Measurements from ENCODE around the gene TAS2R20. TPM values are rescaled to one million over a fixed set of nuclear protein-coding genes. Genes with fewer than 3 reads are reported as not detected.

Gene TAS2R20
- total and polyA plus RNA-seq, 2 experiments from 2014 or later = 3.9 TPM; not detected in 1

- TF ChIP-seq REST (IDR thresholded peaks at IDR 0.05; ENCODE audit: unreplicated experiment) (no peak), EZH2phosphoT487 (IDR thresholded peaks at IDR 0.05; ENCODE audit: unreplicated experiment) (no peak), JUNB (IDR thresholded peaks at IDR 0.05; ENCODE audit: unreplicated experiment) (no peak), CREB1 (CRISPR knock-in tag; IDR thresholded peaks at IDR 0.05; ENCODE audit: low read depth) (no peak), STAT1 (IDR thresholded peaks at IDR 0.05; ENCODE audit: unreplicated experiment) (no peak), ETS1 (IDR thresholded peaks at IDR 0.05) (no peak), NANOG (IDR thresholded peaks at IDR 0.05; ENCODE audit: borderline replicate concordance) (no peak), CTCF (conservative IDR thresholded peaks at IDR 0.05; ENCODE audit: low read depth in 2 of 2) (no peak), ZNF114 (CRISPR knock-in tag; IDR thresholded peaks at IDR 0.05) (no peak)
Observed at GRCh38 chr12:11023387-11023786, 25.3 kb upstream of the TAS2R20 start (continued).

- no peak within 1 kb of the TSS for H2AFZ ChIP-seq
- H3K4me1 Mint-ChIP-seq = peaks cover 4% of the 10 kb centered on the region; the same call in 1 of the 3 replicates
- no peaks in the 10 kb centered on the region for H3K36me3 ChIP-seq (ENCODE audit: insufficient read depth)
- no peaks in the 10 kb centered on the region for H3F3A ChIP-seq (replicated peaks; ENCODE audit: low read depth)
- ATAC-seq (no peak), DNase-seq (ENCODE audit: low spot score) (no peak)
- no peaks in the 10 kb centered on the region for H3K27me3 Mint-ChIP-seq (ENCODE audit: insufficient read depth, low read depth, poor library complexity)
- peak within 1 kb of the TSS; percentile 1; the same call in 1 of the 2 replicates for H3K27ac Mint-ChIP-seq
- H3K36me3 Mint-ChIP-seq (ENCODE audit: low read depth) = peaks cover 10% of the 10 kb centered on the region; the same call in 2 of the 3 replicates
- no peak within 1 kb of the TSS for H3K4me2 ChIP-seq
- no peaks in the 10 kb centered on the region for H4K20me1 ChIP-seq (replicated peaks; ENCODE audit: insufficient read depth)
- peaks cover 5% of the 10 kb centered on the region for H3K9me3 Mint-ChIP-seq
- no peaks in the 10 kb centered on the region for H3K79me2 ChIP-seq (replicated peaks; ENCODE audit: insufficient read depth)
- H3K4me1 ChIP-seq (ENCODE audit: insufficient read depth) = no peaks in the 10 kb centered on the region
- H3K9me2 ChIP-seq (ENCODE audit: insufficient read depth) = no peaks in the 10 kb centered on the region
- H3K4me3 Mint-ChIP-seq = no peak within 1 kb of the TSS
- no peak within 1 kb of the TSS for H3K27ac ChIP-seq (ENCODE audit: low read depth)
- H3K27me3 ChIP-seq (ENCODE audit: insufficient read depth) = no peaks in the 10 kb centered on the region
- TF ChIP-seq CTCF (conservative IDR thresholded peaks at IDR 0.05; ENCODE audit: low read depth in 2 of 2) (no peak), ETS1 (IDR thresholded peaks at IDR 0.05) (no peak), ZNF114 (CRISPR knock-in tag; IDR thresholded peaks at IDR 0.05) (no peak), POLR2AphosphoS5 (IDR thresholded peaks at IDR 0.05; ENCODE audit: low read depth) (no peak), NANOG (IDR thresholded peaks at IDR 0.05; ENCODE audit: borderline replicate concordance) (no peak), CREB1 (CRISPR knock-in tag; IDR thresholded peaks at IDR 0.05; ENCODE audit: low read depth) (no peak), EZH2 (IDR thresholded peaks at IDR 0.05; ENCODE audit: low read depth, unreplicated experiment) (no peak), STAT1 (IDR thresholded peaks at IDR 0.05; ENCODE audit: unreplicated experiment) (no peak), ZNF331 (CRISPR knock-in tag; IDR thresholded peaks at IDR 0.05; ENCODE audit: low read depth) (no peak), JUNB (IDR thresholded peaks at IDR 0.05; ENCODE audit: unreplicated experiment) (no peak)
- H3K4me3 ChIP-seq = no peak within 1 kb of the TSS
Observed at GRCh38 chr12:11022520-11022919, 24.4 kb upstream of the TAS2R20 start, which contains the start of gene TAS2R19. TAS2R19 (minus strand) TSS chr12:11022620; CDS start chr12:11022571, 49 bp downstream.
